GM19452 (cell line): ENCODE measurements around the gene DBF4.
"Not testable (repeated sequence)": the region's sequence is repeated elsewhere in the genome, so short reads cannot be mapped to it uniquely, and the experiment has no call there.

ENCODE experiments used
- ATAC-seq: cut with Tn5 transposase; IDR thresholded peaks from one replicate; pipeline ENCODE4 v1.9.1; 2021; ENCODE audit not compliant: unreplicated experiment

The DBF4 gene

DNA sequence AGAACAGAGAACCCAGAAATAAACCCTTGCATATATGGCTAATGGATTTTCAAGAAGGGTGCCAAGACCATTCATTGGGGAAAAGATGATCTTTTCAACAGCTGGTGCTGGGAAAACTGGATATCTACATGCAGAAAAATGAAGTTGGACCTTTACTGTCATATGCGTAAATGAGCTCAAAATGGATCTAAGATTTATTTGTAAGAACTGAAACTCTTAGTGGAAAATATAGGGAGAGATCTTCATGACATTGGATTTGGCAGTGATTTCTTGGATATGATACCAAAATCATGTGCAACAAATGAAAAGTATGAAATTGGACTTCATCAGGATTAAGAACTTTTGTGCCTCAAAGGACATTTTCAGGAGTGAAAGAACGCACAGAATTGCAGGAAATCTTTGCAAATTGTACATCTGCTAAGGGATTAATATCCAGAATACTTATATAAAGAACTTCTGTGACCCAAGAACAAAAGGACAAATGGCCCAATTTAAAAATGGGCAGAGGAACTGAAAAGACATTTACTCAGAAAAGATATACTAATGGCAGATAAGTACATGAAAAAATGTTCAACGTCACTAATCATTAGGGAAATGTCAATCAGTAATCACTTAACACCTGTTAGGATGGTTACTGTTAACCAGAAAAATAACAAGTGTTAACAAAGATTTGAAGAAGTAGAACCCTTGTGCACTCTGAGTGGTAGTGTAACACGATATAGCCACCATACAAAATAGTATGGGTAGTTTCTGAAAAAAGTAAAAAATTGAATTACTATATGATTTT, 6.1 kb downstream of the DBF4 start:
- ATAC-seq = no peak

DNA sequence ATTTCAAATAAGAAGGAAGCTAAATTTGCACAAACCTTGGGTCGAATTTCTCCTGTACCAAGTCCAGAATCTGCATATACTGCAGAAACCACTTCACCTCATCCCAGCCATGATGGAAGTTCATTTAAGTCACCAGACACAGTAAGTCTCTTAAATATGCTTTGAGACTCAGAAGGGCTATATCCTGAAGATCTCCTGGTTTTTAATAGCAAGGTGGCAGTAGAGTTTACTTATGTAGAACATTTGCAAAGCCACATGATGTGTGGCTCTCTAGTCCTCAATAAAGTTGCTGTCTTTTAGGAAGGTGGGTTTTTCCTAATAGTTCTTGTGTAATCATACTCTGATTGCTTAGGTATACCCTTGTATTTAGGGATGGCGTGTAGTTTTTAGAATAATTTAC, 8.7 kb downstream of the DBF4 start:
- no peak for ATAC-seq

DNA sequence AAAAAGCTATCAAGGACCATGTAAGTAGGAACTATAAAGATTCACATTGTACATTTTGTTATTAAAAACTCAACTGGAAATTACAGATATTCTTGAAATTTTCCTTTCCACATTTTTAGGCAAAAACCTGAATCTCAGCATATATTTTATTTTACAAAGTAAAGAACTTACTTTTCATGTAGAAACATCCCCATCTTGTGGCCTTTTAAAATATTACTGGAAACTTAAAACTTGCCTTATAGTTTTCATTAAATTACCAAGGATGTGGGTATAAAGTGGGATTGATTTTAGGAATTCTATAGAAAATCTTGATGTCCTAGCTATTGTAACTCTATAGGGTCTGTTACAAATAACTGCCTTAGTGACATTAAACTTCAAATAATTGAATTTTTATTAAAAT, 10.6 kb downstream of the DBF4 start:
- no peak for ATAC-seq

DNA sequence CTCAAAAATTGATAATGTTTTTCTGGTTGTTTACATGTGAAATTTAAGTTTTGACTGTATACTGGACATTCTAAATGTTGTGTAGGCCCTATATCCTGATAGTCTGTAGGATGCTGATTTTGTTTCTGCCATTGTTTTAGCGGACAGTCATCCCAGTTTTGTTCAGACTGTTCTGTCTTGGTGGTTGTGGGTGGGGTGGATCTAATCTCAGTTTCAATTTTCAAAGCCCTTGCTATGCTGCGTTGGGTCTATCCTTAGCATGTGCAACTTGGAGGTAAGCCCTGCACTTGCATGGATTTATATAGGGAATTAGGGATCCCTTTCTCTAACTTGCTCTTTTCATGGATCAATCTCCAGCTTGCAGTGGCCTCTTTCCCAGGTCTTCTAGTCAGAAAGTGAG, 19.1 kb downstream of the DBF4 start:
- ATAC-seq = no peak

DNA sequence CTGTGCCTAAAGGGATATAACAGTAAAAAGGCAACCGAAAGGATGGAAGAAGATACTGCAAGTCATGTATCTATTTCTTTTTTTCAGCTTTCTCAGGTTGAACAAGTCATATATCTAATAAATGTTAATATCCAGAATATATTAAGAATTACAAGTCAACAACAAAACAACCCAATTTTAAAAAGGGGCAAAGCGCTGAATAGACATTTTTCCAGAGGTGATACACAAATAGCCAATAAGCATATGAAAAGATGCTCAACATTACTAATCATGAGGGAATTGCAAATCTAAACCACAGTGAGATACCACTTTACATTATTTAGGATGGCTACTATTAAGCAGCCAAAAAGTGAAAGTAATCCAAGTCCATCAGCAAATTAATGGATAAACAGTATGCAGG, 23.0 kb downstream of the DBF4 start:
- ATAC-seq = no peak

- not testable (repeated sequence) for ATAC-seq
These were observed 31.0 kb downstream of the DBF4 start for GRCh38 chr7:87907136-87907906.

DNA sequence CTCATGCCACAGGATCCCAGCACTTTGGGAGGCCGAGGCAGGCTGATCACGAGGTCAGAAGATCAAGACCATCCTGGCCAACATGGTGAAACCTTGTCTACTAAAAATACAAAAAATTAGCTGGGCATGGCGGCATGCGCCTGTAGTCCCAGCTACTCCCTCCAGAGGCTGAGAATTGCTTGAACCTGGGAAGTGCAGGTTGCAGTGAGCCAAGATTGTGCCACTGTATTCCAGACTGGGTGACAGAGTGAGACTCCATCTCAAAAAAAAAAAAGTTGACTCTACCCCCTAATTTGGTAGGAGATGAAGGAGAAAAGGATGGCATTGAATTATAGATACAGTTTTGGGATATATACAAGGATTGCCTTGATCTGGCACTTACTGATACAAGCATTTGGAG, 32.5 kb downstream of the DBF4 start:
- not testable (repeated sequence) for ATAC-seq

GRCh38 chr7:87912121-87912520, 35.8 kb downstream of the DBF4 start:
- no peak for ATAC-seq

GRCh38 chr7:87918740-87919139, 42.4 kb downstream of the DBF4 start:
- no peak for ATAC-seq

DNA sequence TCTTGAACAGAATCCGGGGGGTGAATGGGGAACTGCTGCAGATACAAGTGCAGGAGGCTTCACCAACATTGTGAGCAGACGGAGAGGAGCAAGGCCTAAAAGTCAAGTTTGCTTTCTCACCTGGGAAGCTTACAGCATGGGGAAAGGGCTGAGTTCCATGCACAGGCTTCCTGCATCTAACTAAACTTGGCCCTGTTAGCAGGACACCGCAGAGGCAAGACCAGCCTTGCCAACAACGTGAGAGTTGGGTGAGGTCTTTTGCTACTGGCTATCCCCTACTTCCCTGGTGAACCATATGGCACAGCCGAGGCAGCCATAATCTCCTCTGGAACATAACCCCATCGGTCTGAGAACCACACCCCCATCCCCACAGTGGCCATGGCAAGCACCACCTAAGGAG, 43.6 kb downstream of the DBF4 start:
- ATAC-seq = no peak

DNA sequence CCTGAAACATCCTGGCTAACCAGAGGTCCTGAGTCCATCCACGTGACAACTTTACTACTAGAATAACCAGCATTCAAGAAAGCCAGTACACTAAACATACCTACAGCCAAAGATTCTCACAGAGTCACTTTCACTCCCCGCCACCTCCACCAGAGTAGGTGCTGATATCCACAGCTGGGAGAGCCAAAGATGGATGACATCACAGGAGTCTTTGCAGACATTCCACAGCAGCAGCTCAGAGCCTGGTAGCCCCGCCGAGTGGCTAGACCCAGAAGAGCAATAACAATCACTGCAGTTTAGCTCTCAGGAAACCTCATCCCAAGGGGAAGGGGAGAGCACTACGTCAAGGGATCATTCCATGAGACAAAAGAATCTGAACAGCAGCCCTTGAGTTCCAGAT, 44.3 kb downstream of the DBF4 start:
- no peak for ATAC-seq

DNA sequence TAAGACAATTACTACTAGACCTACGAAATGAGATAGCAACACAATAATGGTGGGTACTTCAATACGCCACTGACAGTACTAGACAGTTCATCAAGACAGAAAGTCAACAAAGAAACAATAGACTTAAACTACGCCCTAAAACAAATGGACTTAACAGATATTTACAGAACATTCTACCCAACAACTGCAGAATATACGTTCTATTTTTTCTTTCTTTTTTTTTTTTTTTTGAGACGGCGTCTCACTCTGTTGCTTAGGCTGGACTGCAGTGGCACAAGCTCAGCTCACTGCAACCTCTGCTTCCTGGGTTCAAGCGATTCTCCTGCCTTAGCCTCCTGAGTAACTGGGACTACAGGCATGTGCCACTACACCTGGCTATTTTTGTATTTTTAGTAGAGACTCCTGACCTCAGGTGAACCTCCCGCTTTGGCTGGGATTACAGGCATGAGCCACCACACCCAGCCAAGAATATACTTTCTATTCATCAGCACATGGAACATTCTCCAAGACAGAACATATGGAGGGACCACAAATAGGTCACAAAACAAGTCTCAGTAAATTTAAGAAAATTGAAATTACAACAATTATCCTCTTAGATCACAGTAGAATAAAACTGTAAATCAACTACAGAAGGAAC, 46.6 kb downstream of the DBF4 start:
- ATAC-seq = not testable (repeated sequence)

GRCh38 chr7:87926581-87927461, 50.5 kb downstream of the DBF4 start:
- peak; percentile 97 for ATAC-seq

DNA sequence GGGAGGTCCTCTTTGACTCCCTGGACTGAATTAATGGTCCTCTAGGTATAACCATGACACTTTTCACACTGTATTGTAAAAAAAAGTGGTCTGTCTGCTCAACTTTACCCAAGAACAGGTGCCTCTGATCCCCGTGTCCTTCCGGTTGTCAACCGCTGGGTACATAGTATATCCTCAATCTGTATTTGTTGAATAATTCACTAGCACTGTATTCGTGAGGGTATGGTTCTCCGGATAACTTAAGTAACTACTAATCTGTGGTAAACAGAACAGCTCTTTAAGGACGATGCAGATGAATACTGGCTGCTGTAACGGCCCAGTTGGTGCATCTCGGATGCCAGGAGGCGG, 57.3 kb downstream of the DBF4 start:
- ATAC-seq = peak; percentile 30

GRCh38 chr7:87933953-87934698, 57.8 kb downstream of the DBF4 start, which contains the start of gene ADAM22:
Gene ADAM22, plus strand, starts transcription at chr7:87934251. Its CDS starts 215 bp downstream, at chr7:87934466.
- ATAC-seq = peak; percentile 96

GRCh38 chr7:87934699-87935383, 58.5 kb downstream of the DBF4 start:
- peak; percentile 1 for ATAC-seq

GRCh38 chr7:87935384-87935706, 59.1 kb downstream of the DBF4 start:
- no peak for ATAC-seq

DNA sequence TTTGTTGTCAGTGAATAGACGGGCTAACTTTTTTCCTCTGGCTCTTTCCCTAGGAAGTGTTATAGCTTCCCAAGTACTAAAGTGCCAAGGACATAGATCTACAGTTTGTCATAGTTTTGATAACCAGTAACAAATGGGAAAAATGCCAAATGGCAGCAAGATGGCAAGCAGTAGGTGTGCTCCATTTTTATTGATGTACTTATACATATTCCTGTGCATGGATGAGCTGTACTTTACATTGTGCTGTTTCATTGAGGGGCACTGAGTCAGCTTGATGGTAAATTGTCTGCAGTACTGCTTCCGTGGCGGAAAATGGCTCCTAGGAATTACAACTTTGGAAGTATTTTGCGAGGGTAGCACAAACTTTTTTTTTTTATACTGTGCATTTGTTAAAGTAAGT, 64.8 kb downstream of the DBF4 start:
- ATAC-seq = no peak

DNA sequence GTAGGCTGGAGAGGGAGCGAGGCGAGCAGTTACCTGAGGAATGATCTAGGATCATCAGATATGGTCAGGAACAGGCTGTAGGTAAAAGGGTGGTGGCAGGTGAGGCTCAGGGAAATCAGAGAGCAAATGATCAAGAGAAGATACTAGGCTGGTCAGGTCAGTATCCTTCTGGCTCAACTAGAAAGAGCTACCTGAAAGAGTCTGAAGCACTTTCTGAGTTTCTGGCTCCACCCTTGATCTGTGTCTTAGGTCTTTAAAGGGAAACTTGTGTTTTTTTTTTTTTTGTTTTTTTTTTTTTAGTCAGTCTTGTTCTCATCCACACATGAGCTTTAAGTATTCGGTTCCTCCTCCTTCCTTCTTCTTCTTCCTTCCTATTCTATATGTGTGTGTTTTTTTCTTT, 68.3 kb downstream of the DBF4 start:
- no peak for ATAC-seq

GRCh38 chr7:87945926-87946325, 69.6 kb downstream of the DBF4 start:
- ATAC-seq = not testable (repeated sequence)
